Measurements from ENCODE around the gene SPATA3. TPM values are rescaled to one million over a fixed set of nuclear protein-coding genes. Genes with fewer than 3 reads are reported as not detected.

The SPATA3 gene
- total and polyA plus RNA-seq, 4 donors: not detected

DNA sequence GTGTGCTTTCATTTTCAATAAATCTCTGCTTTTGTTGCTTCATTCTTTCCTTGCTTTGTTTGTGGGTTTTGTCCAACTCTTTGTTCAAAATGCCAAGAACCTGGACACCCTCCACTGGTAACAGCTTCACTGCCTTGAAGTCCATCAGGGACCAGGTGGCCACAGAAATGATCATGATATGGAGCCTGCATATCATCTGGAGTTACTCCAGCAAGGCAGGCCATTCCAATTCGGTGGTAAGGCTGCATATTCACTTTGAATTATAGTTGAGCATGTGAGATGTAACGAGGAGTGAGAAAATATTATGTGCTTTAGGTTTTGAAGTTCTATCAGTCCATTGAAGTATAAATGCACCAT, 26.3 kb upstream of the SPATA3 start:
- Histone ChIP-seq H3K9ac (ENCODE audit: low read depth in 1 of 2, low read length in 2 of 2) (no peak overlapping the region), H3K4me3 (ENCODE audit: low read depth in 1 of 3, low read length in 3 of 3) (no peak overlapping the region), H3K36me3 (ENCODE audit: control insufficient read depth in 4 of 4, insufficient read depth in 3 of 4, low read depth in 1 of 4, low read length in 3 of 4) (no peaks in the 10 kb centered on the region), H3K4me1 (ENCODE audit: control insufficient read depth in 4 of 4, insufficient read depth in 4 of 4, low read length in 3 of 4) (peaks cover 0 to 1% (median 0%) of the 10 kb centered on the region in 4 donors), H3K9me3 (ENCODE audit: control insufficient read depth in 4 of 4, low read length in 3 of 4) (no peaks in the 10 kb centered on the region), H3K27me3 (ENCODE audit: control insufficient read depth in 4 of 4, insufficient read depth in 4 of 4, low read length in 3 of 4) (no peaks in the 10 kb centered on the region), H3K27ac (ENCODE audit: low read depth in 1 of 2, low read length in 2 of 2) (no peak overlapping the region)
- DNase-seq (ENCODE audit: low spot score): no peak
- 80% methylated on average over 2 of the region's 2 CpGs for WGBS
- no peak for TF ChIP-seq SP1 (IDR thresholded peaks at IDR 0.05)
- TF ChIP-seq HNF4A (conservative IDR thresholded peaks at IDR 0.05): no peak
- TF ChIP-seq, protein P1, sequence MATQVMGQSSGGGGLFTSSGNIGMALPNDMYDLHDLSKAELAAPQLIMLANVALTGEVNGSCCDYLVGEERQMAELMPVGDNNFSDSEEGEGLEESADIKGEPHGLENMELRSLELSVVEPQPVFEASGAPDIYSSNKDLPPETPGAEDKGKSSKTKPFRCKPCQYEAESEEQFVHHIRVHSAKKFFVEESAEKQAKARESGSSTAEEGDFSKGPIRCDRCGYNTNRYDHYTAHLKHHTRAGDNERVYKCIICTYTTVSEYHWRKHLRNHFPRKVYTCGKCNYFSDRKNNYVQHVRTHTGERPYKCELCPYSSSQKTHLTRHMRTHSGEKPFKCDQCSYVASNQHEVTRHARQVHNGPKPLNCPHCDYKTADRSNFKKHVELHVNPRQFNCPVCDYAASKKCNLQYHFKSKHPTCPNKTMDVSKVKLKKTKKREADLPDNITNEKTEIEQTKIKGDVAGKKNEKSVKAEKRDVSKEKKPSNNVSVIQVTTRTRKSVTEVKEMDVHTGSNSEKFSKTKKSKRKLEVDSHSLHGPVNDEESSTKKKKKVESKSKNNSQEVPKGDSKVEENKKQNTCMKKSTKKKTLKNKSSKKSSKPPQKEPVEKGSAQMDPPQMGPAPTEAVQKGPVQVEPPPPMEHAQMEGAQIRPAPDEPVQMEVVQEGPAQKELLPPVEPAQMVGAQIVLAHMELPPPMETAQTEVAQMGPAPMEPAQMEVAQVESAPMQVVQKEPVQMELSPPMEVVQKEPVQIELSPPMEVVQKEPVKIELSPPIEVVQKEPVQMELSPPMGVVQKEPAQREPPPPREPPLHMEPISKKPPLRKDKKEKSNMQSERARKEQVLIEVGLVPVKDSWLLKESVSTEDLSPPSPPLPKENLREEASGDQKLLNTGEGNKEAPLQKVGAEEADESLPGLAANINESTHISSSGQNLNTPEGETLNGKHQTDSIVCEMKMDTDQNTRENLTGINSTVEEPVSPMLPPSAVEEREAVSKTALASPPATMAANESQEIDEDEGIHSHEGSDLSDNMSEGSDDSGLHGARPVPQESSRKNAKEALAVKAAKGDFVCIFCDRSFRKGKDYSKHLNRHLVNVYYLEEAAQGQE (IDR thresholded peaks at IDR 0.05): no peak
- TF ChIP-seq EGR1 (IDR thresholded peaks at IDR 0.05; ENCODE audit: low read depth in 2 of 2): no peak
- TF ChIP-seq RAD21 (IDR thresholded peaks at IDR 0.05): no peak
- TF ChIP-seq GABPA (IDR thresholded peaks at IDR 0.05 in 1 of 2, conservative IDR thresholded peaks at IDR 0.05 in 1 of 2): no peak
- TF ChIP-seq, protein P2, sequence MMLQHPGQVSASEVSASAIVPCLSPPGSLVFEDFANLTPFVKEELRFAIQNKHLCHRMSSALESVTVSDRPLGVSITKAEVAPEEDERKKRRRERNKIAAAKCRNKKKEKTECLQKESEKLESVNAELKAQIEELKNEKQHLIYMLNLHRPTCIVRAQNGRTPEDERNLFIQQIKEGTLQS (IDR thresholded peaks at IDR 0.05): no peak
- no peak for TF ChIP-seq FOXA2 (IDR thresholded peaks at IDR 0.05)
- TF ChIP-seq, protein P3, sequence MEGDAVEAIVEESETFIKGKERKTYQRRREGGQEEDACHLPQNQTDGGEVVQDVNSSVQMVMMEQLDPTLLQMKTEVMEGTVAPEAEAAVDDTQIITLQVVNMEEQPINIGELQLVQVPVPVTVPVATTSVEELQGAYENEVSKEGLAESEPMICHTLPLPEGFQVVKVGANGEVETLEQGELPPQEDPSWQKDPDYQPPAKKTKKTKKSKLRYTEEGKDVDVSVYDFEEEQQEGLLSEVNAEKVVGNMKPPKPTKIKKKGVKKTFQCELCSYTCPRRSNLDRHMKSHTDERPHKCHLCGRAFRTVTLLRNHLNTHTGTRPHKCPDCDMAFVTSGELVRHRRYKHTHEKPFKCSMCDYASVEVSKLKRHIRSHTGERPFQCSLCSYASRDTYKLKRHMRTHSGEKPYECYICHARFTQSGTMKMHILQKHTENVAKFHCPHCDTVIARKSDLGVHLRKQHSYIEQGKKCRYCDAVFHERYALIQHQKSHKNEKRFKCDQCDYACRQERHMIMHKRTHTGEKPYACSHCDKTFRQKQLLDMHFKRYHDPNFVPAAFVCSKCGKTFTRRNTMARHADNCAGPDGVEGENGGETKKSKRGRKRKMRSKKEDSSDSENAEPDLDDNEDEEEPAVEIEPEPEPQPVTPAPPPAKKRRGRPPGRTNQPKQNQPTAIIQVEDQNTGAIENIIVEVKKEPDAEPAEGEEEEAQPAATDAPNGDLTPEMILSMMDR (IDR thresholded peaks at IDR 0.05; ENCODE audit: low read depth, low read length, missing input control): no peak
- no peak for TF ChIP-seq TAF1 (conservative IDR thresholded peaks at IDR 0.05)
- TF ChIP-seq RXRA (IDR thresholded peaks at IDR 0.05): no peak
- TF ChIP-seq FOXA1 (IDR thresholded peaks at IDR 0.05): no peak
- TF ChIP-seq, protein P4, sequence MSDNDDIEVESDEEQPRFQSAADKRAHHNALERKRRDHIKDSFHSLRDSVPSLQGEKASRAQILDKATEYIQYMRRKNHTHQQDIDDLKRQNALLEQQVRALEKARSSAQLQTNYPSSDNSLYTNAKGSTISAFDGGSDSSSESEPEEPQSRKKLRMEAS (IDR thresholded peaks at IDR 0.05): no peak
- TF ChIP-seq HNF4G (IDR thresholded peaks at IDR 0.05): no peak
- TF ChIP-seq NR2F2 (IDR thresholded peaks at IDR 0.05): no peak

DNA sequence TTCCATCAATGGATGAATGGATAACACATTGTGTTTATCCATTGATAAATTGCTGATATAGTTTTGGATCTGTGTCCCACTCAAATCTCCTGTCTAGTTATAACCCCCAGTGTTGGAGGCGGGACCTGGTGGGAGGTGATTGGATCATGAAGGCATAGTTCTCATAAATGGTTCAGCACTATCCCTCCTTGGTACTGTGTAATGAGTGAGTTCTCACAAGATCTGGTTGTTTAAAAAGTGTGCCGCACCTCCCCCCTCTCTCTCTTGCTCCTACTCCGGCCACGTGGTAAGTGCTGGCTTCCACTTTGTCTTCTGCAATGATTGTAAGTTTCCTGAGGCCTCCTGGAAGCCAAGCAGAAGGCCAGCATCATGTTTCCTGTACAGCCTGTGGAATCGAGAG, 23.9 kb upstream of the SPATA3 start:
- Histone ChIP-seq H3K4me1 (ENCODE audit: control insufficient read depth in 4 of 4, insufficient read depth in 4 of 4, low read length in 3 of 4) (peaks cover 0 to 1% (median 0%) of the 10 kb centered on the region in 4 donors), H3K4me3 (ENCODE audit: low read depth in 1 of 3, low read length in 3 of 3) (no peak overlapping the region), H3K9me3 (ENCODE audit: control insufficient read depth in 4 of 4, low read length in 3 of 4) (no peaks in the 10 kb centered on the region), H3K27ac (ENCODE audit: low read depth in 1 of 2, low read length in 2 of 2) (no peak overlapping the region), H3K36me3 (ENCODE audit: control insufficient read depth in 4 of 4, insufficient read depth in 3 of 4, low read depth in 1 of 4, low read length in 3 of 4) (no peaks in the 10 kb centered on the region), H3K27me3 (ENCODE audit: control insufficient read depth in 4 of 4, insufficient read depth in 4 of 4, low read length in 3 of 4) (no peaks in the 10 kb centered on the region), H3K9ac (ENCODE audit: low read depth in 1 of 2, low read length in 2 of 2) (no peak overlapping the region)
- TF ChIP-seq, protein P3 (IDR thresholded peaks at IDR 0.05; ENCODE audit: low read depth, low read length, missing input control): no peak
- TF ChIP-seq, protein P4 (IDR thresholded peaks at IDR 0.05): no peak
- TF ChIP-seq FOXA2 (IDR thresholded peaks at IDR 0.05) (no peak), YY1 (IDR thresholded peaks at IDR 0.05) (no peak)
- TF ChIP-seq, protein P1 (IDR thresholded peaks at IDR 0.05): no peak
- 83% methylated on average over 5 of the region's 5 CpGs for WGBS
- DNase-seq (ENCODE audit: low spot score): no peak

Measured in liver (tissue), 9 donors.